ENCODE measurements around the gene OR1L8.
"Not testable (repeated sequence)": the region's sequence is repeated elsewhere in the genome, so short reads cannot be mapped to it uniquely, and the experiment has no call there.

Gene OR1L8

GRCh38 chr9:122583284-122583683 lies at the start of gene OR1L8:
Gene OR1L8 (minus strand): TSS chr9:122583384. CDS start chr9:122568477, 14,907 bp downstream.
- not testable (repeated sequence) for DNase-seq

DNA sequence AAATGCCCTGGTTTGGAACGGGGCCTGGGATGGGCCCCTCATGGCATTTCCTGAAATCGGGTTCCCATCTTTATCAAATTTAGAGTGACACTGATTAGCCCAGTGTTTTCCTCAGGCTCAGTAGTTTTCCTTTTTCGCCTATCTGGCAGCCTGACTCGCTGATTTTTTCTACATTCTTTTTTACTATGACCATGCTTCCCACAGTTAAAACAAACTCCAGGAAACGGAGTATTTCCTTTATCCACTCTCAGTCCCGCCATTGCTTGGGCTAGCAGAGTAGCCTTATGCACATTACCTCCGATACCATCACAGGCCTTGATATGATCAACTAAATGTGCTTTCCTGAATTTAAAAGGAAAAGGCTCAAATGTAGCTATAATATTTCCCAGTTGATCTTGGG lies 36.8 kb upstream of the OR1L8 start:
- no peak for DNase-seq

- DNase-seq: no peak
These were observed 31.2 kb upstream of the OR1L8 start, which contains the start of gene OR1Q1 for GRCh38 chr9:122614362-122614761. Gene OR1Q1 (plus strand): TSS chr9:122614738. CDS start chr9:122614738, 0 bp downstream.

- no peak for DNase-seq
These were observed 26.6 kb upstream of the OR1L8 start for GRCh38 chr9:122609804-122610203.

- no peak for DNase-seq
These were observed 23.4 kb upstream of the OR1L8 start for GRCh38 chr9:122606587-122606986.

DNA sequence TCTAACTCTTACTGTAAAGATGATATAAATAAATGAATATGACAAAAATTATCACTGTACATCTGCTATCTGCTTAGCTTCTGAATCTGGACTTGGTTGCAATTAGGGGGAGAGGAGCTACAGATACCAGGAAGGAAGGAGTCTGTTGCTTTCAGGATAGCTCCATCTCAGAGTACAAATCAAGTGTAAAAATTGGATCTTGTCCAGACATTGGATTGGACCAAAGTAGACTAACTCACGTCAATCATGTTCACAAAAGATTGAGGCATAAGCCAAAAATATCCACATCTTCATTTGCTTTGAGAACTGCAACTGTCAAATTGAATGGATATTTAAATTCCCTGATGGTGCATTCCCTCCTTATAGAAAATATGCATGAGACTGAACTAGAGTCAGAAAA lies 22.5 kb upstream of the OR1L8 start:
- DNase-seq: no peak

- DNase-seq: no peak
These were observed 2.8 kb downstream of the OR1L8 start for GRCh38 chr9:122580360-122580759.

DNA sequence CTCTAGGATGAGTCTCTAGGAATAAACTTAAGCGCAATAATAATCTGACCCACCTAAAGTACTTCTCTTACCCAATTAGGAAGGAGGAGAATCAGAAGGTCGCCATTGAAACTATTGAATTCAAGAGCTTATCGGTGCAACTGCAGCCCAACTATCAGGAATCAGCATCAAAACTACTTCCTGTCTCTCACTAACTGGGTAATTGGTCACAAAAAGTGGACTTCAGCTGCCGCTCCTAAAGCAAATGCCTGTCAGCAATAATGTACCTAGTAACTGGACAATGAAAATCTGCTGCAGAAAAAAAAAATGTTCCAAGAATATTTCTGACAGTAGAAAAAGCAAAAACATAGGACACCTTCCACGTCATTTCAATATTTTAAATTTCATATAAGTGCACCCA lies 3.3 kb downstream of the OR1L8 start:
- no peak for DNase-seq

GRCh38 chr9:122572456-122572855 lies 10.7 kb downstream of the OR1L8 start:
- no peak for DNase-seq

- no peak for DNase-seq
These were observed 15.3 kb downstream of the OR1L8 start for GRCh38 chr9:122567901-122568300.

GRCh38 chr9:122562134-122562760 lies 20.9 kb downstream of the OR1L8 start:
- DNase-seq: no peak

- DNase-seq: no peak
These were observed 21.7 kb downstream of the OR1L8 start for GRCh38 chr9:122561446-122561845.

DNA sequence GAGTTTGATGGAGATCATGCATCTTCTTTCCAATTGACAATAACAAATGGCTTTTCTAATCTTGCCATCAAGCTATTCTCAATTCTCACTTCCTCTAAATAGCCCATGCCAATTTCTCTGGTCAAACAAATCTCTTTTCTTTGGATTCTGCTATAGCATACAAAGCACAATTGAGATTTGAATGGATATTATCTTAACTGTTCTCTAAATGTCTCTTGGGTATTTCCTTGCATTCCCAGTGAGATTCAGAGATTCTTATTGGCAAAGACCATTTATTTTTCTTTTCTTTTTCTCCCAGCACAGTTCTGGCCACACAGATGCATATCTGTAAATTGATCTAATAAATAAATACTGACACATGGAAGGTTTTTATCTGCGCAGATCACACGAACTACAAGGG lies 30.4 kb downstream of the OR1L8 start, which contains the start of gene OR1N2:
OR1N2 (plus strand) TSS at position 301 of the 400 bp plus-strand sequence. CDS start 100 bp downstream, outside the sequence.
- DNase-seq: no peak

DNA sequence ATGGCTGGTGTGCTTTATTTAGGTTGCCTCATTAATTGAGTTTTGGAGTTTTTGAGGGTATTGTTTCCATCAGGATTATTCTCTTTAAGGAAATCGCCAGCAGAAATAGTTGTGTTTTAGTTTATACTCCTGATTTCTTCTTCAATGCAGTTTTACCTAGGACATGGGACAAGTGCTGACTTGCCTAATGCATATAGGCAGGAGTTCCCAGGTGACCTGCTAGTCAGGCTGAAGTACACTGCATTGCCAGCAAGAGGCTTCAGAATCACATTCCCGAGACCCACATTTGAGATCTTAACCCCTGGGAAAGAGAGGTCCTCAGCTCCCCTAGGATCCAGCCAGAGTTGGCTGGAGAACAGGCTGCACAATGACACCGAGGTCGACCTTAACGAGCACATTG lies 31.8 kb downstream of the OR1L8 start:
- DNase-seq: no peak

DNA sequence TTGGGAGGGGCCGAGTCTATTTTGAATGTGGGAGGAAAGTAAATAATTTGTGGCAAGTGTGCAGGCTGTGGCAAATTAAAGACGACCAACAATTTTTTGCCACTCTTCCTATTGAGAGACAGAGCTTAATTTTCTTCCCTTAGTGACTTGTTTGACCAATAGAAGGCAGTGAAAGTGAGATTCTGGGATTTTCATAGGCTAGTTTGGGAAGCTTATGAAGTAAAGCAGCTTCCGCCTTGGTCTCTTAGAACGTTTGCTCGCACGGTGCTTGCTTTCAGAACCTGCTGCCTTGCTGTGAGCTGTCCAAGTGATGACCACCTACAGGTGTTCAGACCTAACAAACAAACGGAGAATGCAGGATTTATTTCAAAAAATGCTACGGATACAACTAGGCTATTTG lies 37.0 kb downstream of the OR1L8 start:
- no peak for DNase-seq

- no peak for DNase-seq
These were observed 44.4 kb downstream of the OR1L8 start for GRCh38 chr9:122538757-122539156.

- DNase-seq: not testable (repeated sequence)
These were observed 46.1 kb downstream of the OR1L8 start for GRCh38 chr9:122537066-122537465.

DNA sequence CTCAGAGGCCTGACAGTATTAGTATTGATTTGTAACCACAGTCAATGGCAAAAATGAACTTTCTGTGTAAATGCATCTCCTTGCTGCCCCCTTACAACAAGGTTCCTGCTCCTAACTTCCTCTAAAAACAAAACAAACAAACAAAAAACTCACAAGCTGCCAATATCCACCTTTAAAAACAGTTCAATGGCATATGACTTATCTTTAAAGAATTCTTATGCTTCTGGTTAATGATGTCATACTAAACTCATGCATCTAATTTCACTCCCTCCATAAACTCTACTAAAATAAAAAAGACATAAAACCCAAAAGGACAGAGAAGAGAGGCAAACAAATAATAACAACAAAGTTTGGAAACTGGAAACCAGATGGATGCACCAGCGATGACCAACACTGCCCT lies 47.0 kb downstream of the OR1L8 start:
- no peak for DNase-seq

DNA sequence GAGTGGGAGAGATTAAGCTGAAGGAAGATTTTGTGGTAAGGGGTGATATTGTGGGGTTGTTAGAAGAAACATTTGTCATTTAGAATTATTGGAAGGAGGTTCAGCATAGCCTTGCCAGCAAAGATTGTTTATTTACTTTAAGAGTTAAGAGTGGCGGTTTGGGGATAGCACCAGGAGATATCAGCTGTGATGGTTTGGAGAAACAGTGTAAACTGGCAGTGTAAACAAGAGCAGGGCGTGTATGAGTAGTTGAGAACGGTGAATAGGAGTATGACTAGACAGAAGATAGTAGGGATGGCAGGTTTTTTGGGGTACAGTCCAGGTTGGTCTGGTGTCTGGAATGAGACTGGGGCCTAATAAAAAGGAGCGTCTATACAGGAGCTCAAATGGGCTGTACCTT lies 52.0 kb downstream of the OR1L8 start:
- not testable (repeated sequence) for DNase-seq

- DNase-seq: no peak
These were observed 56.0 kb downstream of the OR1L8 start, which contains the start of gene OR1N1 for GRCh38 chr9:122527193-122527592. Gene OR1N1 (minus strand): TSS chr9:122527293. CDS start chr9:122527293, 0 bp downstream.

DNA sequence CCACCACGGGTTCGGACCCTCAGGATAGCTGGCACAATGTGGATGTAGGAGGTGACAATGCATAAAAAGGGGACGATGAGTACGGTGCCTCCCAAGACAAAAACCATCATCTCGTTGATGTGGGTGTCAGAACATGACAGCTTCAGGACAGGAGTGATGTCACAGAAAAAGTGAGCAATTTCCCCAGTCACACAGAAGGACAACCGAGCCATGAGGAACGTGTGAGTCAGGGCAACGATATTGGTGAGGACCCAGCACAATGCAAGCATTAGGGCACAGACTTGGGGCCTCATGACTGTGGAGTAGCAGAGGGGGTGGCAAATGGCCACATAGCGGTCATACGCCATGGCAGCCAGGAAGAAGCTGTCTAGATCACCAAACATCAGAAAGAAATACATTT lies 56.6 kb downstream of the OR1L8 start:
- no peak for DNase-seq

- DNase-seq: no peak
These were observed 63.8 kb downstream of the OR1L8 start for GRCh38 chr9:122519376-122519775.

GRCh38 chr9:122518841-122519240 lies 64.3 kb downstream of the OR1L8 start, which contains the start of gene OR1J4:
Gene OR1J4 (plus strand): TSS chr9:122519141. CDS start chr9:122519141, 0 bp downstream.
- DNase-seq: no peak

DNA sequence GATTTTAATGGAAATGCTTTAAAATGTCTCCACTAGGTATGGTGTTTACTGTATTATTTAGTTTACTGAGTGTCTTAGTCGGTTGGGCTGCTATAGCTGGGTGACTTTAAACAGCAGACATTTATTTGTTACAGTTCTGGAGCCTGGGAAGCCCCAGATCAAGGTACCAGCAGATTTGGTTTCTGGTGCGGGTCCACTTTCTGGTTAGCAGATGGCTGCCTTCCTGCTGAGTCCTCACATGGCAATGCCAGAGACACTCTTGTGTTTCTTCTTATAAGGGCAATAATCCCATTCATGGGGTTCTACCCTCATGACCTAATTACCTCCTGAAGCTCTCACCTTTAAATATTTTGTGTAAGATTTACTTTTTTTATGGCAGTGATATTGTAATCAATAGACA lies 65.0 kb downstream of the OR1L8 start:
- no peak for DNase-seq
